GM23248 (cell line): Measurements from ENCODE around the gene GAREM2.

ENCODE experiments used
- EZH2 ChIP-seq: fragments of 200-600 bp; sonication (generic); IDR thresholded peaks from 2 replicates; pipeline ENCODE4 v1.6.1; 2018; ENCODE audit warnings: antibody characterized with exemption, mild to moderate bottlenecking; ENCODE audit not compliant: insufficient read depth, poor library complexity, severe bottlenecking
- EZH2phosphoT487 ChIP-seq: fragments of 200-600 bp; sonication (generic); IDR thresholded peaks from 2 replicates; pipeline ENCODE4 v1.6.1; 2018; ENCODE audit warnings: antibody characterized with exemption, moderate library complexity, mild to moderate bottlenecking, low read depth; ENCODE audit not compliant: insufficient read depth

DNA sequence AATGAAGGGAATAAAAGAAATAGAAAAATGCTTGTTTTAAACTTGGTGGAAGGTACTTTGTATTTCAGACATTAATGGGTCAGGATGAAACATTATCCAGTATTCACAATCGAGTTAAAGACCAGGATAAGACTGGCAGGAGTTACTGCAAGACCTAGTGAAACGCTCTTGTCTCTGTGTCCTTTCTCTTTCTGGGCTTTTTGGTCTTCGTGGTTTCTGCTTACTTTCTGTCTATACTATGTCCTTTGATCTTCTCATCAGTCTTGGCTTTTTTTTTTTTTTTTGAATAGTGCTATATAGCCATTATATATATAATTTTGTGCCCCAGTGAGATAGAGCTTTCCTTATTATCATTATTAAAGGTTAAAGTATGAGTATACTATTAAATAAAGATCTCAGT, 42.1 kb upstream of the GAREM2 start:
- TF ChIP-seq EZH2 = no peak
- no peak for TF ChIP-seq EZH2phosphoT487
